Activated CD8-positive, alpha-beta memory T cell treated with anti-CD3 and anti-CD28 coated beads, Interleukin-2, amount 10 ng/mL, durations not matched to agents 7 days and 5 days (primary cell): Measurements from ENCODE around the gene CNKSR3. TPM values are rescaled to one million over a fixed set of nuclear protein-coding genes. Genes with fewer than 3 reads are reported as not detected.

Experiments
- ATAC-seq: fragments of 150-1000 bp; cut with Tn5 transposase; one replicate; pipeline ENCODE4 v1.10.0; 2021; ENCODE audit warnings: moderate library complexity
- CTCF ChIA-PET: fragments of 350-600 bp; sonication (Branson Sonifier 250); formaldehyde crosslinking; loops from one replicate; lab custom pipeline; 2021; ENCODE audit warnings: antibody characterized with exemption; lab: Charles Lee
- DNase-seq: peaks from one replicate; pipeline ENCODE4 v3.0.0-alpha.2; 2020
- H3K27ac Mint-ChIP-seq: one replicate; pipeline ENCODE4 v1.8.0; 2021; ENCODE audit warnings: mild to moderate bottlenecking, mixed read lengths
- H3K27me3 Mint-ChIP-seq: one replicate; pipeline ENCODE4 v1.8.0; 2021; ENCODE audit warnings: mixed read lengths
- H3K36me3 Mint-ChIP-seq: one replicate; pipeline ENCODE4 v1.8.0; 2021; ENCODE audit warnings: mild to moderate bottlenecking, mixed read lengths
- H3K4me1 Mint-ChIP-seq: one replicate; pipeline ENCODE4 v1.8.0; 2021; ENCODE audit warnings: mixed read lengths
- H3K4me3 Mint-ChIP-seq: one replicate; pipeline ENCODE4 v1.8.0; 2021; ENCODE audit warnings: mild to moderate bottlenecking, moderate library complexity, mixed read lengths
- H3K9me3 Mint-ChIP-seq: one replicate; pipeline ENCODE4 v1.8.0; 2022; ENCODE audit warnings: low read depth, mixed read lengths
- total RNA-seq, 2 experiments: library from RNA; stranded (reverse); gene quantifications; one replicate each; pipeline ENCODE4 v1.2.3, GENCODE V29; 2021

Gene CNKSR3
- total RNA-seq, 2 experiments from 2014 or later, result not detected

DNA sequence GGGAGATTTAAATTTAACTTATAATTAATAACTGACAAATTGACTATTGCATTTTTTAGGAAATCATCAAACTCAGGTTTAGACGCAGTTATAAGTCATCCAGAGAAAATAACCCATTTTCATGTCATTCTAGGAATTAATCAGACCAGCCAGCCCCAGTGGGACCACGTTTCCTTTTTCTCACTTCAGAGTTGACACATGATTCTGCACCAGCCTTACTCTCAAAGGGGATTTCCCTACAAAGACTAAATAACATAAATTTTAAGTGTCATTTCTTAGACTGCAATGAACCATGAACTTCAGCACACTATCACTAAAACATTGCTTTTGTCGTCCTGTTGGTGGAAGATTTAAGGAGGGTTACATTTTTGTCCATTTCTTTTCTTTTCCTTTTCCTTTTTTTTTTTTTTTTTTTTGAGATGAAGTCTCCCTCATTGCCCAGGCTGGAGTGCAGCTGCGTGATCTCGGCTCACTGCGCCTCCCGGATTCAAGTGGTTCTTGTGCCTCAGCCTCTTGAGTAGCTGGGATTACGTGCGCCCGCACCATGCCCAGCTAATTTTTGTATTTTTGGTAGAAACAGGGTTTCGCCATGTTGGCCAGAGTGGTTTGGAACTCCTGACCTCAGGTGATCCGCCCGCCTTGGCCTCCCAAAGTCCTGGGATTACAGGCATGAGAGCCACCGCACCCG, 157.4 kb downstream of the CNKSR3 start:
- H3K4me1 Mint-ChIP-seq, result peaks cover 29% of the 10 kb centered on the region
- ATAC-seq, result peak; percentile 83
- H3K4me3 Mint-ChIP-seq, result no peak overlapping the region
- peak; percentile 64 for DNase-seq
- peaks cover 57% of the 10 kb centered on the region for H3K27me3 Mint-ChIP-seq
- CTCF ChIA-PET, result no interaction called here
- H3K27ac Mint-ChIP-seq, result no peak overlapping the region
- H3K9me3 Mint-ChIP-seq, result peaks cover 4% of the 10 kb centered on the region
- peaks cover 3% of the 10 kb centered on the region for H3K36me3 Mint-ChIP-seq

DNA sequence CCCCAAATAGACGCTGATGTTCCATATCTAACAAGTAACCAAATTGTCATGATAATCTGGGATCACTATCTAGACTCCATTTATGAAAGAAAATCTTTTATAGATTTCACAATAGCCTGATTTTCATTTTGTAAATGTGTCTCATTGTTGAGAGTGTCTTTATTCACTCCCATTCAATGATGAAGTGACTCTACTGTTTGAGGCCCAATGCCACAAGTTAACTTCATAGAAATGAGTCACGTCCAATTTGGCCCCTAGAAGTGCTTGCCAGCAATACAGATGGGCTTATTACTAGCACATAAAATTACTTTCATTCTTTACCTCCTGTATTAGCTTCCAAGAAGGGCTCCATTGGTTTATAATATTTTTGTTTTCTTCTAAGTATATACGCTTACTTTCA, 160.2 kb downstream of the CNKSR3 start:
- Mint-ChIP-seq H3K9me3 (peaks cover 10% of the 10 kb centered on the region), H3K4me3 (no peak overlapping the region), H3K36me3 (peaks cover 2% of the 10 kb centered on the region), H3K27me3 (peaks cover 49% of the 10 kb centered on the region), H3K4me1 (peaks cover 27% of the 10 kb centered on the region), H3K27ac (no peak overlapping the region)
- no peak for DNase-seq
- no peak for ATAC-seq
- CTCF ChIA-PET, result no interaction called here

DNA sequence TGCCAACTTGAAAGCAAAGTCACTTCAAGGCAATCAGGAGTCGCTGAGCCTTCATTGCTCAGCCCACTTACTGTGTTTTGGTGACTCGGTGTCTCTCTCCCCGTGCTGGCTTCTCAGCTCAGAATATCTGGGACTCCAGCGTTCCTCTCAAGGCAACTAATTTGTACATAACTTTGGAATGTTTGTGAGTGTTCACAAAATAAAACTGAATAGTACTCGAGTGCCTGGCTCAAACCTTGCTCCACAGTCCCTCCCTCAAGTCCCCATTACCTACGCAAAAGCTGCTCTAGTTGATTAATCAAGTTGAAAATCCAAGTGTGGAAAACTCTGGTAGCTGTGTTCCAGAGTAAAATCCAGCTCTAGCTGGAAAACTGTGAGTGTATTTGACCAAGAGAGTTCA, 162.5 kb downstream of the CNKSR3 start:
- ATAC-seq (no peak), DNase-seq (no peak)
- H3K36me3 Mint-ChIP-seq, result no peaks in the 10 kb centered on the region
- no peak overlapping the region for H3K27ac Mint-ChIP-seq
- H3K4me3 Mint-ChIP-seq, result no peak overlapping the region
- CTCF ChIA-PET, result no interaction called here
- peaks cover 6% of the 10 kb centered on the region for H3K9me3 Mint-ChIP-seq
- H3K27me3 Mint-ChIP-seq, result peaks cover 39% of the 10 kb centered on the region
- H3K4me1 Mint-ChIP-seq, result peaks cover 9% of the 10 kb centered on the region

DNA sequence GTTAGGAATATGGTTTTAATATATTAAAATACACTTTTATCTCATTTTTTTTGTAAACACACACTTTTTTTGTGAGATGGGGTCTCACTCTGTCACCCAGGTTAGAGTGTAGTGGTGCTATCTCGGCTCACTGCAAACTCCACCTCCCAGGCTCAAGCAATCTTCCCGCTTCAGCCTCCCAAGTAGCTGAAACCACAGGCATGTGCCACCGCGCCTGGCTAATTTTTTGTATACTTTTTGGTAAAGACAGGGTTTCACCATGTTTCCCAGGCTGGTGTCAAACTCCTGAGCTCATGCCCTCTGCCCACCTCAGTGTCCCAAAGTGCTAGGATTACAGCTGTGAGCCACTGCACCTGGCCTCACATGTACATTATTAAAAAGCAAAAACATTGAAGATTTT, 164.7 kb downstream of the CNKSR3 start:
- Mint-ChIP-seq H3K27me3 (peaks cover 26% of the 10 kb centered on the region), H3K36me3 (no peaks in the 10 kb centered on the region), H3K9me3 (peaks cover 6% of the 10 kb centered on the region), H3K27ac (no peak overlapping the region), H3K4me1 (no peaks in the 10 kb centered on the region), H3K4me3 (no peak overlapping the region)
- DNase-seq (no peak), ATAC-seq (no peak)
- CTCF ChIA-PET, result no interaction called here

DNA sequence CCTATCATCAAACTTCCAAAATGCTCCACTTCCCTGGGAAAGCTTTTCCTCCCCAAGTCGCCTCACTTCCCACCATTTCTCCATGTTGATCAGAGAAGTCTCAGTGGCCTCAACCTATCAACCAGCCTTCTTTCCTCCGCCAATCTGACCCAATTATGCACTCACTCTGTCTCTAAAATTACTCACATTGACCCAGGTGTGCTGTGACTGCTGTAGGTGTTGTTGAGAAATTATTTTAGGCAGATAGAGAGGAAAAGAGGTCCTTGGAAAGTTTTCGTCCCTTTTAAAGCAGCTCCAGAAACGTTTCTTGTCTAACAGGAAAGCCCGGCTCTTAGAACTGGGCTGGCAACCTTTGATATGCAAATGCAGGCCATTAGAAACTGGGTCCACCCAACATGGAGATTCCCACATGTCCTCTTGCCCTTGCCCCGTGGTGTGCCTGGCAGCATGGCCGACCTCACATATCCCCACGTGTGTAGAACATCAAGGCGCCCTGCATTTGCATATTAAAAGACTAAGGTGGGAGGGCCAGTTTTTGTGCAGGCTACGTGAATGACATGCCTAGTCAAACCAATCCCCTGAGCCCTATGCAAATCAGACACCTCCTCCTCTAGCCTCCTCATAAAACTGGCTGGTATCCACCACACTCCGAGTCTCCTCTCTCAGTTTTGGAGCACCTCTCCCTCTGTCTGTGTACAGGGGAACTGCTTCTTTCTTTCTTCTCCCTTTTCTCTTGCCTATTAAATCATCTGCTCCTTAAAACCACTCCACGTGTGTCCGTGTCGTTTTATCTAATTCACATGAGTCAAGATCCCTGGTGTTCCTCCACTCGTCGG, 166.8 kb downstream of the CNKSR3 start:
- Mint-ChIP-seq H3K4me1 (no peaks in the 10 kb centered on the region), H3K9me3 (peaks cover 6% of the 10 kb centered on the region), H3K36me3 (no peaks in the 10 kb centered on the region), H3K27me3 (peaks cover 17% of the 10 kb centered on the region), H3K27ac (no peak overlapping the region), H3K4me3 (no peak overlapping the region)
- ATAC-seq (no peak), DNase-seq (no peak)
- CTCF ChIA-PET, result no interaction called here

DNA sequence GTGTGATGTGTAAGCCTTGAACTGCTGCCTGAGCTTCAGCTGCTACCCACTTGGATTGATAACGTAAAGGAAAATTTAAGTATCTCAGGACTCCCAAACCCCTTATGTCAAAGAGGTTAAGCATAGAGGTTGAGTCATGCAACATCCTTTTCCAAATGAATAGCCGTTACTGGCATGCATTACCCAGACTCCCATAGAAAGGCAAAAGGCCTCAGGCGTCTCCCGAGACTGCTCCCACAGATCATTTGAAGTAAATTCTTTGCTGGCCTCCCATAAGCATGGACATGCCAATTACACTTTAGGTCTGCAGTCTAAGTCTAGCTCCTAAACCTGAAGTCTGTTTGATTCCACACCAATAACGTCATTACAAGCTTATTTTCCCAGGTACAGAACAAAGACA, 168.6 kb downstream of the CNKSR3 start:
- no peaks in the 10 kb centered on the region for H3K36me3 Mint-ChIP-seq
- no peaks in the 10 kb centered on the region for H3K4me1 Mint-ChIP-seq
- H3K27me3 Mint-ChIP-seq, result peaks cover 8% of the 10 kb centered on the region
- ATAC-seq, result no peak
- H3K4me3 Mint-ChIP-seq, result no peak overlapping the region
- peaks cover 6% of the 10 kb centered on the region for H3K9me3 Mint-ChIP-seq
- H3K27ac Mint-ChIP-seq, result no peak overlapping the region
- CTCF ChIA-PET, result no interaction called here
- DNase-seq, result no peak

DNA sequence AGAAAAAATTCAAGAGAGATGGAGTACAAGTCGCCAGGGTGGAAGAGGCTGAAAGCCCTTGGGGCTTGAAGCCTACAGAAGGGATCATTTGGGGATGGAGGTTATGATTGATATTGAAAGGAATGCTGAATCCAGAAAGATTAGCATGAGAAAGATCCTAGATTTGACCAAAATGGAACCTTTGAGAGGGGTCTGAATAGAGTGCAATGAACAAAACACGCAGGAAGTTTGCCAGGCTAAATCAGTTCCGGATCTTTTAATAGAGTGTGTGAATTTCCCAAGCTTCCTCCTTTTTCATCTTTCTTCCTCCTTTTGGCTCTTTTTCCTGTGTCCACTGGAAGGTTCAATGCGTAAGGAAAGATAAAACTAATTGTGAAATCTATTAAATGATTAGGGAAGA, 169.1 kb downstream of the CNKSR3 start:
- Mint-ChIP-seq H3K36me3 (no peaks in the 10 kb centered on the region), H3K9me3 (peaks cover under 1% of the 10 kb centered on the region), H3K27ac (no peak overlapping the region), H3K27me3 (peaks cover 9% of the 10 kb centered on the region), H3K4me3 (no peak overlapping the region), H3K4me1 (no peaks in the 10 kb centered on the region)
- ATAC-seq (no peak), DNase-seq (no peak)
- CTCF ChIA-PET, result no interaction called here

Other genes with a start within 250 kb of the CNKSR3 start
- 10 to 100 TPM; 17.3 to 18.8 TPM for gene IPCEF1, start 153.9 kb downstream of the CNKSR3 start, total RNA-seq
- gene SCAF8, start 222.7 kb upstream of the CNKSR3 start, total RNA-seq, result 10 to 100 TPM; 34.3 to 36.1 TPM